Hematopoietic multipotent progenitor cell treated with erythropoietin and hydrocortisone succinate and interleukin-3 and kit ligand, for 4 days (in vitro differentiated cells): Measurements from ENCODE around the gene FAIM2.

Experiments
- DNase-seq: peaks from one replicate; pipeline ENCODE4 v3.0.0-alpha.2; 2015

The FAIM2 gene

DNA sequence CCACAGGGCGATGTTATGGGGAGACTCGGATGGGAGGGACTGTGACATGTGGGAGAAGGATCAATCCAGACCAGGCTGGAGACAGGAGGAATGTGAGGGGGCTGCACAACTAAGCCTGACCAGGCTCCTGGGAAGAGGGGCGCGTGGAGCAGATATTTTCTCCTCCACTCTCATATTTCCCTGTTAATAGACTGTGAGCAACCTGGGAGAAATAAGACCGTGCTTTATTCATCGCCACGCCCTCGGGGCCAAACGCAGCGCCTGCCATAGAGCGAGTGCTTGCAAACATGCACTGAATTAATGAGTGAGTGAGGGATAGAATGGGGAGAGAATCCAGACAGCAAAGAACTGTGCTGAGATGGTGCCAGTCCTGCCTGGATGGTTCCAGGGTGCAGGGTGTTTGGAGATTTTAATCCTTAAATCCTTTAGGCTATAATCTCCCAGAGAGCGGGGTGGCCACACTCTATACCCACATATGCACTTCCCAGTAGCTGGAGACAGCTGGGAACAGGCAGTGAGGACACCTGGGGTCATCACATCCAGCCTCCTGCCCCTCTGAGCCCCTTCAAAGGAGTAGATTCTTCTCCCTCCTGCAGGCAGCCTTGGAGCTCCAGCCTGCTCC is 13.6 kb upstream of the FAIM2 start:
- no peak for DNase-seq

DNA sequence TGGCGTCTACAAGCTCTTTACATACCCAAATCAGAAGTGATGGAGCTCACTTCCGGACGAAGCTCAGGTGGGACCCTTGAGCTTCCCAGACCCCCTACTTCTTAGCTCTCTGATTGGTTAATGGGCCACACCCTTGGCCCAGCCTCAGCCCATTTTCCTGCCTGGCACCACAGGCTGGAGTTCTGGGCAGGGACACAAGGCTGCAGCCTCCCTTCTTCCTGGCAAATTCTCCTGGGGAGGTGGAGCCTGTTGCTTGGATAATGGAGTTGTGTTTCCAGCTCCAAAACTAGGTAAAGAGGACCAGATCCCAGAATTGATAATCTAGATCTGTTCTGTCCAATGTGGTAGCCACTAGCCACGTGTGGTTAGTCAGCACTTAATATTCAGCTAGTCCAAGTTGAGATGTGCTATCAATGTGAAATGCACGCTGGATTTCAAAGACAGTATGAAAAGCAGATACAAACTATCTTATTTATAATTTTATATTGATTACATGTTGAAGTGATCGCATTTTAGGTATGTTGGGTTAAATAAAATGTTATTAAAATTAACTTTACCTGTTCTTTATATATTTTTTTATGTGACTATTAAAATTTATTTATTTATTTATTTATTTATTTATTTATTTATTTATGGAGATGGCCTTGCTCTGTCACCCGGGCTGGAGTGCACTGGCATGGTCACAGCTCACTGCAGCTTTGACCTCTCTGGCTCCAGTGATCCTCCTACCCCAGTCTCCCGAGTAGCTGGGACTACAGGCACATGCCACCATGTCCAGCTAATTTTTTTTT is 12.6 kb upstream of the FAIM2 start:
- DNase-seq: no peak

DNA sequence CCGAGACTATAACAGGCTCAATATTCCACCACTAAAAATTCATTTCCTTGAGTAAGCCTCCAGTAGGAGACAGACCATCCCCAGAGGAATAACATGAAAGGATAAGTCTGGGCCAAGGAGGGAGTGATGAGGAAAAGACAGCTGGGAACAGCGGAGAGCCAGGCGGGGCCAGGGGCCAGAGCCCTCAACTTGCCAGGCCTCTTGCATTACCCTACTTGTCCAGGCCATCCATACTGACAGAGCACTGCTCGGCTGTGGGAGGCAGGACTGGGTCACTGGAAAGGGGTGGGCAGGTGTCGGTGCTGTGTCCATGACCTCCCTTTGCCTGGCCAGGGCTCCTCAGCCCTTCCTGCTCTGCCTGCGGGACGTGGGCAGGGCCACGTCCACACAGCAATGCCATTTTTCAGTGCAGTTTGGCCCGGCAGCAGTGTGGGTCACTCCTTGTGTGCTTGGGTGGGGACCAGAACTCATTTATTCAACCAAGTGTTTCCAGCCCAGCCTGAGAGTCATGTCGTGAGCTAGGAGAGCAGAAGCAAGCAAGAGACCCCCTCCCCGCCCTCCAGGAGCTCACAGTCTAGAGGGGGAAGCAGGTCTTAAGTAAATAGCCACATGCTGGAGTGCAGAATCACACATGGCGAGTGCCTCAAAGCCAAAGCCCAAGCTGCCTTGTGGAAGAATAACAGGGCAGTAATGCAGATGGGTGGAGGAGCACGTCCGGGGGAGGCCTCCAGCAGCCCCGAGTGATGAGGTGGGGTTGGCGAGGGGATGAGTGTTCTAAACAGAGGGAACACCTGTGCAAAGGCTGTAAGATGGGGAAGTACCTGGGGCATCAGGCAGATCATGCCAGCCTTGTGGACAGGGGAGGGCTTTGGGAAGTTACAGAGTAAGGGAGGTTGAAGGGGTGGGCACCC is 8.9 kb upstream of the FAIM2 start:
- no peak for DNase-seq

DNA sequence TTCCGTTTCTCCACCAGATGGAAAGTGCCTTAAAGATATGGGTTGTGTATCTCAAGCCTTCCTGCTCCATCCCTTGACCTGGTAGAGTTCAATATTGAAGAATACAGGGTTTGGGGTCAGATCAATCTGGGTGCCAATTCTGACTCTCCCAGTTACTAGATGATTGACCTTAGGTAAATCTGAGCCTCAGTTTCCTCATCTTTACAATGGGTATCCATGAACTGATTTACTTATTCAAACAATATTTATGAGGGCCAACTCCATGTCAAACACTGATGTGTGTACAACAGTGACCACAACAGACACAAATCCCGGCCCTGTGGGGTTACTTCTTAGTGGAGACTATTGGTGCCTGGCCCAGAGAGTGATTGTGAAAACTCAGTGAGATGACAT is 7.5 kb upstream of the FAIM2 start:
- DNase-seq: no peak

DNA sequence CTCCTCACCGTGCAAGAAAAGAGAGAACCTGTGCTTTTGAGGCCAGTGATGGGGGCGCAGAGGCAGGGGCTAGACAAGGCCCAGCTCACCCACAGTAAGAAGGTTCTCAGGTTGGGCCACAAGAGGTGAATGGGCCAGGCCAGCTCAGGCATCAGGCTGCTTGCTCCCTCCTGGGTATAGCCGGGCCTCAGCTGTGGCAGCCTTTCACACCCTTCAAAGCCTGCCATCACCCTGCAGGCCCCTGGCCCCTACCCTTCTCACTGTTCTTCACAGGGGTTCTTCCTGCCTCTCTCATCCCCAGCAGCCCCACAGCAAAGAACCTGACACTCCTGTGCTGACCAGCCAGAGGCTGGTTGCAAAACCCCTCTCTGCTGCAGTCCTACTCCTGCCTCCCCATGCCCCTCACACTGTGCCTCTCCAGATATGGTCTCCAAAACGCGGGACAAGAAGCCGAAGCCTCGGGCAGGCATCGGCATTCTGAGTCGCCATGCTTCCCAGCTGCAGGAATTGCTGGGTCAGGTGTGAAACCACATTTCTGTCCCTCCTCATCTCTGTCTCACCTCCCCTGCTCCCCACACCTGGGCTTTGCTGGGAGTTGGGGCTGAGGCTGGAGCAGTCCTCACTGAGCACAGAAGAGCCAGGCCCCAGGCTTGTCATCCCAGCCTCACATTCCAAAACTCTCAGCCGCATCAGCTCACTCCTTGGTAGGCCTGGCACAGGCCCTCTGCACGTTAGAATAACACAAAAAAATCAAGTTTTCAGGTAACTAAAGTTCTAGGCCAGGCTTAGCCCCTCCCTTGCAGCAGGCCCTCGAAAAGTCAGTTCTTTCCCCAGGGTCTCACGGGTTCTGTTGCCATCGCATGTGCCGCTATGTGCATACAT is 6.9 kb upstream of the FAIM2 start:
- DNase-seq: no peak

DNA sequence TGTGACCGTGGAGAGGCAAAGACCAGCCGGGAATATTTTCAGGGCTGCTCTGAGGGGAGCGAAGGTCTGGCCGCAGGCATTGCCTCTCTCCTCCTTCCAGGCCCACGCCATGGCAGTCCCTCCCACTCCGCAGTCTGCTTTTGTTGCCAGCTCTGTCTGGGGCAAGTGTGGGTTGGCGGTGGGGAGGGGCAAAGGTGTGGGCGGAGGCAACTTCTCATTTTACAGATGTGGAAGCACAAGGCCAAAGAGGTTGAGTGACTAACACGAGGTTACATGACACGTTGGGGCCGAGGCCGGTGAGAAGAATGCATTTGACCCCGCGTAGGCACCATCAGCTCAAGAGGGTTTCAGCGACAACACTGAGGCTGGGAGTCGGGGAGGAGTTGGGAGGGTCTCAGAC is 6.1 kb upstream of the FAIM2 start:
- peak; percentile 8 for DNase-seq

DNA sequence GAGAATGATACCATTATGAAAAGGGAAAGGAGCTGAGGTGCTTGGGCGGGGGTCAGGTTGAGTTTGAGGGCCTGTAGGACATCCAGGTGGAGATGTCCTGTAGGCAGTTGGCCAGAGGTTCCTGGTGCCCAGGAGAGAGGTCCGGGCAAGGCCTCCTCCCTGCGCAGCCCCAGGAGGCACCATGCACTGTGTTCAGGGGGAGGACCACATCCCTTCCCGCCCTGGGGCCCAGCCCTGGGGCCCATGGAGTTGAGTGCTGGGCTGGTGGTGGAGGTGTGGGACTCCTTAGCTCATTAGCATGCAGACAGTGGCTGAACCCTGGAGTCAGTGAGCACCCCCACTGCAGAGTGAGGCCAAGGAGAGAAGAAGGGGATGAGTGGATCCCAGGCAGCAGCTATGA is 5.7 kb upstream of the FAIM2 start:
- no peak for DNase-seq

DNA sequence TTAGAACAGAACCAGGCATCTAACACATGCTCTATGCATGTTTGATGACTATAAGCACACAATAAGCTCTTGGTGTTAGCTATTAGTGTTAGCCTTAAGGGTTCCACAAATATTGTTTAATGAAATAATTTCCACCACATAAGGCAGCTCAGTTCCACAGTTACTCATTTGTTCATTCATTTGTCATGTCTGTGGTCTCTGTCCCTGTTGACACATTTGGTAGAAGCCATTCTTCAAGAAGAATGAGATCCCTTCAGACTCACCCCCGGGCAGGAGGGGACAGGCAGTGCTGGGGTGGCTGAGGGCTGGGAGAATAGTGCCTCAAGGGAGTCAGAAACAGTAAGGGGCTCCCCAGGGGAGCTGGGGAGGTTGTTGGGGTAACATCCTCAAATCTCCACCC is 3.7 kb upstream of the FAIM2 start:
- no peak for DNase-seq

DNA sequence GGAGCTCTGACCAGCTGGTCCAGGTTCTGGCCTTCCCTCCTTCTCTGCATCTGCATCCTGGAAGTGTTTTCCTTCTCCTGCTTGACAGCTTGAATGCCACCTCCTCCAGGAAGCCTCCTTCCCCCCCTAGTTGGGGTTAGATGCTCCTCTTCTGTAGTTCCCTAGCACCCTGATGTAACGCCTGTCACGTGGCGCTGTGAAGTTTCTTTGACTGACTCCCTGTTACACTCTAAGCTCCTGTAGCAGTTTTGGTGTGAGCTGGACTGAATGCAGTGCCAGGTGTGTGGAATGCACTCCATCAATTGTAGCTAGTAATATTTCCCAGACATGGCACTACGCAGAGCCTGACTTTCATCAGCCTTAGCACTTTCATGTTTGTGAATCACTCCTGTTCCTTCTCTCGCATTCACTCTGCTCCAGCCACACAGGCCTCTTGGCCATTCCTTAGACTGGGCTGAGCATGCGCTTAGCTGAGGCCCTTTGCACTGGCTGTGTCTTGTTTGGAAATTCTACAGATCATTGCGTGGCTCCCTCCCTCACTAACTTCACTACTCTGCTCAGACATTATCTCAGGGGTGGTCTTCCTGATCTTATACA is 2.1 kb upstream of the FAIM2 start:
- DNase-seq: no peak

DNA sequence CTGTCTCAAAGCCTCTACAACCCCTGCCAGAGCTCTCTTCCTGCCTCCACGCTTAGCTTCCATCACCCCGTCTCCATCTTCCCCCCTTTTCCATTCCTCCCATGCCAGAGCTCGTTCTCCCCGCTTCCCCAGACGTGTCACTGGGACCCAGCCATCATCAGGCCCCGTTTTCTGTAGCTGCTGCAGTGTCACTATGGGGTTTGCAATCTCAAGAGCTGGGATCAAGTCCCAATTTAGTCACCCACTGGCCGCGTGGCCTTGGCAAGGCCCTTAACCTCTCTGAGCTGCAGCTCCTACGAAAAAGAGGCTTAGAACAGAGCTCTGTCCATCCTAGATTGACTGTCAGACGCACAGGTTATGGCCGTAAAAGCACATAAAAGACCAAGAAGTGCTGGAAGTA is 901 bp upstream of the FAIM2 start:
- no peak for DNase-seq

DNA sequence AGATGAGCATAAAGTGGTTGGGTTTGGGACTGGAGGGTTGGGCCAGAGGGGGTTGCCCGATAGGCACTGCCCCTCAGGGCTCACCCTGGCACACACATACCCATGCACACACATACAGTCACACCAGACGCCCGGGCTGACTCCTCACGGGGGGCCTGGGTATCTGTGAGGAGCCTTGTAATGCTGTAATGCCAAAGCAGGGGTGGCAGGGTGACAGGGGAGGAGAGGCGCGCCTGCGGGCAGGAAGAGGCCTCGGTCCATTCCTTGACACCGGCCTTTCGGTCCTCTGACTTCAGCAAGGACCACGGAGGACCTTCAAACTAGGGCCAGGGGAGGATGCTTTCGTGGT is 375 bp downstream of the FAIM2 start:
- DNase-seq: no peak

DNA sequence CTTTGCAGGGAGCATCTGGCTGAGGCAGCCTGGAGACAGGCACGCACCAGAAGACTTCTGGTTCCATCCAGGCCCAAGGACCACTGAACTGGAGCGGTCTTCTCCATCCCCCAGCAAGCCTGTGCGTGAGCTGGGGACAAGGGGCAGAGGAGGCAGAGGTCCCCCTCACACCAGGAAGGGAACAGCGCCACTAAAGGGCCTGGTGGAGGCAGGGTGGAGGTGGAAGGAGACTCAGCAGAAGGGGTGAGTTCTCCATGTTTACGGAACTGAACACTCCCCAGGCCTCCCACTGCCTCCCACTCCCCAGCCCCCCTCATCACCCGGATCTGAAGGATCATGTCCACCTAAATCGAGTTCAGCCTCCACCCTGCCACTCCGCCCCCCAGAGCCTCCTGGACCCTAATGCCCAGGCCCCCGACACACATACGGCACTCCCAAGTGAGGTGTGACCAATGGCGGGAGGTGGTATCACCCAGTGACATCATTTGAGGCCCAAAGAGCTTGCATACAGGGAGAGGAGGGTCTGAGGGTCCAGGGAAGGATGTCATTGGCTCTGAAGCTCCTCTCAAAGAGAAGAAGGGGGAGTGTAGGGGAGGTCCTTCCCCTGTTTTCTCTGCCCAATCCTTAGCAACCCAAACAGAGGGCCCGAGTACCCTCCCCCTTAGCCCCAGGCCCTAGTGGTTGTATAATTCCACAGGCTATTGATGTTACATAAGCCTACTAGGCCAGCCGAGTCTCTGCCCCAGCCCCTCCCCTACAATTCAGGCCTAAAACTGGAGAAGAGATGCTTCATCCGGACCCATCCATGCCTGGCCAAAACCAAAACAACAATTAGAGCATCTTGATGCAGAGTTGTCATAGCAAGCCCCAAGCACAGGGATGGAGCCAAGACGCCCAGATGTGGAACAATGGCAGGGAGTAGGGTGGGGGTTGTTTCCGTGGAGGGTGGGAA is 1.0 kb downstream of the FAIM2 start:
- no peak for DNase-seq

DNA sequence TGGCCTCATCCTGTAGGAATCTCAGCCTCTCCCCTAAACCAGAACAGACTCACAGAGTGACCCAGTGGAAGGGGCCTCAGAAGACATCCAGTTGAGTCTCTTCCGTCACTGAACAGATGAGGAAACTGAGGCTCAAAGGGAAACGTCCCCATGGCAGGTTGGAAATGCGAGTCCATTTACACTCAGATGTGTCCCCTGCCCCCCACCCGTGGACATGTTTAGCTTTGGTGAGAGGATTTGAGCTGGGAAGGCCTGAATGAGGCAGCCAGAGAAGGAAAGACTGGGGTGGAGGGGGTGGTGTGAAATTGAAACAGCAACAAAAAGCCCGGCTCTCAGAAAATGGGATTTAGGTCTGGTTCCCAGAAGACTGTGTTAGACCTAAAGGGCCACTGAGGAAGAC is 1.7 kb downstream of the FAIM2 start:
- DNase-seq: no peak

DNA sequence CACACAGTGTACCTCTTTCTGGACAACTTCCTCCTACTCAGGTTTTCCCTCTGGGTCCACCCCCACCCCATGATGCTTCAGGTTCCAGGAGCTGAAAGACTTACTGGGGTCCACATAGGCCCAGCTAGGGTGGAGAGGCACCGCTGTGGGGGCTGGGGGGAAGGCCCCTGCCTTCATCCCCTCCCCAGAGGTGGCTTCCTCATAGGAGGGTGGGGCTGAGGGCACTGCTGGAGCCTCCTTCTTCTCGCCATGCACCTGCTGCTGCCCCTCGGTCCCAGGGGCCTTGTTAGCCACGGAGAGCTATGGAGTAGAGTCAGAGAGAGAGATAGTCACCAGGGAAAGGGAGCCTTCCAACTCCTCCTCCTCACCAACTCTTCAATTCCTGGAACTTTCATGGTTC is 2.7 kb downstream of the FAIM2 start:
- DNase-seq: no peak

DNA sequence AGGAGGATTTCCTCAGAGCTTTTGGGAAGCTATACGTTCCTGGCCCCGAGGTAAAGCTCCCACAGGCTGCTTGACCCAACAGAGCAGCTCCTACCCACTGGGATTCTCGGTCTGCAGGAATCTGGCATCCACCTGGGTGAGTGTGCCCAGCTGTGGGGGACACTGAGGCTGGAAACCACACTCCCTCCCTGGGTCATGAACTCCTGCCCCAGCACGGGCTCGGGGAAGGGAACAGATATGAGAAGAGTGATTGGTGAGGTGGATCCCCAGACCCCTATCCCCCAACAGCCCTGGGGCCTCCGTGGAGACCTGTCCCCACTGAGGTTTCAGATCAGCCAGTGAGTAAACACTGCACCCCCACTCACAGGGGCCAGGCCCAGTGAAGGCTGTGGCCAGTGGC is 3.3 kb downstream of the FAIM2 start:
- DNase-seq: no peak

DNA sequence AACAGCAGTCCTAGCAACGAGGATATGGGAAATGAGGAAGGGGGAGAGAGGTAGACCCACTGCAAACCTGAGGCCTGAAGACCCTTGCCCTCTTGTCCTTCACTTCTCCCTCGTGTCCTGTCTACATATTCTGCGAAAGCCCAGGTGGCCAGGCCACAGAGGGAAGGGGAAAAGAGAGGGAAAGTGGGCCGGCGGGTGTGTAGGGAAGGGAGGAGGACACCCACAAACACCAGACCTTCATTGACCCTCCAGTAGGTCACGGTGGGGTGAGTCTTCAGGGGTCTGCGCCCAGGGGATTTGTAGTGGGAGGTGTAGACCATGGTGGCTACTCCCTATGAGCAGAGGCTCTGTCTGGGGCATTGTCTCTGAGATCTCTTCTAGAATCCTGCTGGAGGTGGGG is 3.8 kb downstream of the FAIM2 start:
- DNase-seq: no peak

DNA sequence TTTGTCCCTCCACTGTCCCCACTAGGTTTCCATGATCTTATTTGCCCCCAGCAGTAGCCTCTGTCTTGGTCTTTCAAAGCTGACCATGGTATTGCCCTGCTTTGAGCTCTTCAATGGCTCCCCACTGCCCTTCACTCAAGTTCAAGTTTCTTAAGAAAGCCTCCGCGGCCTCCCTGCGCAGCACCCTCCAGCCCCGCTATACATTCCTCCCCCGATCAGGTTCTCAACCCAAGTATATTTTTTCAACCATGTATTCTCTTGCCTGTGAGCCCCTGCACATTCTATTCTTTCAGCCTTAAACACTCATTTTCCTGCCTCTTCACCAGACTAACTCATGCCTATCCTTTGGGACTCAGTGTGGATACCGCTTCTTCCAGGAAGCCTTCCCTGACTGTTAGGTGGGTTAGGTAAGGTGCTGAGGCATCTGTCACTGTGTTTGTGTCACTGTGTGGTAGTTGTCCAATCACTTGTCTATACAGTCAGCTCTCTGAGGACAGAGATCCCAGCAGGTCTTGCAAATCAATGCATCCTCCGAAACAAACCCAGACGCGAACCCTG is 4.3 kb downstream of the FAIM2 start:
- no peak for DNase-seq

DNA sequence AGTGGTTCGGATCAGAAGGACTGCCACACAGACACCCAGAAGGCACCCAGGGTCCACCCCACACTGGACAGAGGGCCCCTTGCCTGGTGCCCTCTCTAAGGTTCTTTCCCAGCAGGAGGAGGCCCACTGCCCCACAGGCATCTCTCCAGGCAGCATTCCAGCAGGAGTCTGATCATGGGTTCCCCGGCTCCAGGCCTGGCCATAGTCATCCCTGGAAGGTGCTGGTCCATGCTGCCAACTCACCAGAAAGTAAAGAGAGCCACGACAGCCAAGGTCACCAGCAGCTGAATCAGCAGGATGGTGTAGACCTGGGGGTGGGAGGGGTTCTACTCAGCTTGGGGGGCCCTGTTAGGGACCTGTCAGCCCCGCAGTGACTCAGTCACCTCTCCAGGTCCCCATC is 6.4 kb downstream of the FAIM2 start:
- no peak for DNase-seq

DNA sequence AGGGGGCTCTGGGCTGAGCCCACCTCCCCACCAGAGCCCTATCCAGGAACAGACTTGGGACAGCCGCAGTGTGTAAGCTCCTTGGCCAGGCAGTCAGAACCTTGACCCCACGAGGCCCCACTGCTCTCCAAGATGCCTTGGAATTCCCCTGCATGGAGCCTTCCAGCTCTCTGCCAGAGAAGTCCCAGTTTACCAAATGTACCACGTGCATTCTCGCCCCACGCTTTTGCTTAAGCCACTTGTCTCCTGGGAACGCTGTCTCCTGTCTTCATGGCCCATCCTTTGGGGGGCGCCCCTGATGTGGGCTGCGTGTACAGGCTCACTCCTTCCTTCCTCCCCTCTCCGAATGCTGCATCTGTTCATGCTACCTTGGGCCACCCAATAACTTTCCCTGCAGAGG is 7.9 kb downstream of the FAIM2 start:
- DNase-seq: no peak

DNA sequence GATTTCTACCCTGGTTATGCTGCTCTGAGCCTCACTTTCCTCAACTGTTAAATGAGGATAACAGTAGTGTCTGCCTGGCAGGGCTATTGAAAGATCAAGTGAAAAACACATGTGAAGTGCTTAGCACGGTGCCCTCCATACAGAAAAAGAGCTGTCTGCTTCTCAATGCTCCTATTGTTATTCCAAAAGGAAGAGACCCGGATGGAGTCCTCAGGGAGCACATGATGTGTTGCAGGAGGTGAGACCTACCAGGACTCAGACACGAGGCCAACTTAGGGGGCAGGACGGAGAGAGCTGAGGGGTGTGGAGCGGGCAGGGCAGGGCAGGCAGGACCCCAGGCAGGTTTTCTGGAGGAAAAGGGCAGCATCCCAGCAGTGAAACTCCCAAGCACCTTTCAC is 8.9 kb downstream of the FAIM2 start:
- DNase-seq: no peak
